ENCODE data around the gene LCT.

LCT gene

DNA sequence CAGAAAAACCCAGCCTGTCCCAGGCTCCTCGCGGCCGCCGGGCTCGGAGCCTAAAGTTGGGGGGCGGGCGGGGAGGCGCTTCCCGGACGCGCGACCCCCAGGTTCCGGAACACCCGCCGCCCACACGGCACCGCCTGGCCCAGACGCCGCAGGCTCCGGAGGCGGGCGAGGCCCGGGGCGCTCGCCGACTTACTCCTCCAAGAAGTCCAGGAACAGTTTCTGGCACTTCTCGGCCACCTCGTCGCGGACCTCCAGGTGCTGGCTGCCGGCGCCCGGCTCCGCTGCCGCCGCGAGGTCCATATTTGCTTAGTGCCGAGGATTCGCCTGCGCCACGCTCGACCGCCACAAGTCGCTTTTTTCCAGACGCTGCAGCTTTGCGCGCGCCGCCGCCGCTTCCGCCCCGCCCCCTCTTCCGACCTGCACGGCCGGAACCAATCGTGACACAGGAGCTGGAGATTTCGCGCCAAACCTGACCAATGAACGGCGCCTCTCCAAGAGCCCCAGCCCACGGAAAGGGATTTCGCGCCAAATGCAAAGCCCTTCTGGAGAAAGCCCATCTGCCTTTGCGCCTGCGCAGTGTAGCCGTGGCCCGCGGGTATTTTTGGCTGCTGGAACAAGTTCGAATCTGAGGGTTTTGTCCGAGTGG lies 39.2 kb upstream of the LCT start, which contains the start of gene MCM6:
TSS of gene MCM6 (minus strand) at position 378 of the 646 bp plus-strand sequence. CDS start at position 300, 78 bp downstream.
- peaks cover 24% of the 10 kb centered on the region for H3K36me3 ChIP-seq (ENCODE audit: low read length)
- H3K9ac ChIP-seq (ENCODE audit: low read length), result peak within 1 kb of the TSS; percentile 90
- H3K27me3 ChIP-seq (ENCODE audit: low read length), result no peaks in the 10 kb centered on the region
- H4K20me1 ChIP-seq (ENCODE audit: low read depth, low read length), result peaks cover 24% of the 10 kb centered on the region
- 0 out of 2 replicates have a peak, but pooled peaks cover 3% of the 10 kb centered on the region for H3F3A ChIP-seq (ENCODE audit: insufficient read depth)
- TF ChIP-seq CTCF (IDR thresholded peaks at IDR 0.05; ENCODE audit: insufficient read depth, low read length, poor library complexity, severe bottlenecking), result no peak
- no peak for TF ChIP-seq EZH2phosphoT487 (conservative IDR thresholded peaks at IDR 0.05; ENCODE audit: low read length)
- H3K9me3 ChIP-seq (ENCODE audit: insufficient read depth, low read length), result no peaks in the 10 kb centered on the region
- peak within 1 kb of the TSS; percentile 36 for H2AFZ ChIP-seq (ENCODE audit: low read depth, low read length, severe bottlenecking)
- peak within 1 kb of the TSS; percentile 93 for H3K4me2 ChIP-seq (ENCODE audit: low read depth, low read length, poor library complexity, severe bottlenecking)
- H3K9me2 ChIP-seq (replicated peaks; ENCODE audit: insufficient read depth, low read length), result no peaks in the 10 kb centered on the region
- H3K27ac ChIP-seq (ENCODE audit: low read depth, low read length), result peak within 1 kb of the TSS; percentile 73
- peaks cover 49% of the 10 kb centered on the region for H3K79me2 ChIP-seq (ENCODE audit: insufficient read depth, low read length)
- peak within 1 kb of the TSS; percentile 83 for H3K4me3 ChIP-seq (ENCODE audit: insufficient read depth, low read length, poor library complexity, severe bottlenecking)

GRCh38 chr2:135875491-135876065 lies 38.6 kb upstream of the LCT start:
- peaks cover 55% of the 10 kb centered on the region for H3K79me2 ChIP-seq (ENCODE audit: insufficient read depth, low read length)
- H3K9me3 ChIP-seq (ENCODE audit: insufficient read depth, low read length), result no peaks in the 10 kb centered on the region
- peaks cover 30% of the 10 kb centered on the region for H3K36me3 ChIP-seq (ENCODE audit: low read length)
- peak overlapping the region; percentile 90 for H3K9ac ChIP-seq (ENCODE audit: low read length)
- peak overlapping the region; percentile 93 for H3K4me2 ChIP-seq (ENCODE audit: low read depth, low read length, poor library complexity, severe bottlenecking)
- TF ChIP-seq CTCF (IDR thresholded peaks at IDR 0.05; ENCODE audit: insufficient read depth, low read length, poor library complexity, severe bottlenecking) (no peak), EZH2phosphoT487 (conservative IDR thresholded peaks at IDR 0.05; ENCODE audit: low read length) (no peak)
- peaks cover 24% of the 10 kb centered on the region for H4K20me1 ChIP-seq (ENCODE audit: low read depth, low read length)
- H3K4me3 ChIP-seq (ENCODE audit: insufficient read depth, low read length, poor library complexity, severe bottlenecking), result peak overlapping the region; percentile 83
- H3K27ac ChIP-seq (ENCODE audit: low read depth, low read length), result peak overlapping the region; percentile 73
- 0 out of 2 replicates have a peak, but pooled peaks cover 3% of the 10 kb centered on the region for H3F3A ChIP-seq (ENCODE audit: insufficient read depth)
- H3K27me3 ChIP-seq (ENCODE audit: low read length), result no peaks in the 10 kb centered on the region
- H2AFZ ChIP-seq (ENCODE audit: low read depth, low read length, severe bottlenecking), result peak overlapping the region; percentile 36
- no peaks in the 10 kb centered on the region for H3K9me2 ChIP-seq (replicated peaks; ENCODE audit: insufficient read depth, low read length)

DNA sequence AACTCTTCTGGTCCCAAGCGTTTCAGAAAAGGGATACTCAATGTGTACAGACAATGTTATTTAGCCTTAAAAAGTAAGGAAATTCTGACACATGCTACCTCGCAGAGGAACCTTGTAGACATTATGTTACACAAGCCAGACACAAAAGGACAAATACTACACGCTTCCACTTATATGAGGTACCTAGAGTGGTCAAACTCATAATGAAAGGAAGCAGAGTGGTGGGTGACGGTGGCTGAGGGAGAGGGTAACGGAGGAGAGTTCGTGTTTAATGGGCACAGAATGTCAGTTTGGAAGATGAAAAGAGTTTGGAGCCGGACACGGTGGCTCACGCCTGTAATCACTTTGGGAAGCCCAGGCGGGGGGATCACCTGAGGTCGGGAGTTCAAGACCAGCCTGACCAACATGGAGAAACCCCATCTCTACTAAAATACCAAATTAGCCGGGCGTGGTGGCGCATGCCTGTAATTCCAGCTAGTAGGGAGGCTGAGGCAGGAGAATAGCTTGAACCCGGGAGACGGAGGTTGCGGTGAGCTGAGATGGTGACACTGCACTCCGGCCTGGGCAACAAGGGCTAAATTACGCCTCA lies 37.9 kb upstream of the LCT start:
- Histone ChIP-seq H3K79me2 (ENCODE audit: insufficient read depth, low read length) (peaks cover 55% of the 10 kb centered on the region), H3F3A (ENCODE audit: insufficient read depth) (peaks cover 7% of the 10 kb centered on the region; the same call in 1 of the 2 replicates), H3K27ac (ENCODE audit: low read depth, low read length) (peak overlapping the region; percentile 30)

More for the DNA sequence above, 37.9 kb upstream of the LCT start:
- no peak overlapping the region for H2AFZ ChIP-seq (ENCODE audit: low read depth, low read length, severe bottlenecking)
- H4K20me1 ChIP-seq (ENCODE audit: low read depth, low read length), result peaks cover 28% of the 10 kb centered on the region
- H3K9me3 ChIP-seq (ENCODE audit: insufficient read depth, low read length), result no peaks in the 10 kb centered on the region
- H3K4me2 ChIP-seq (ENCODE audit: low read depth, low read length, poor library complexity, severe bottlenecking), result peak overlapping the region; percentile 93
- H3K27me3 ChIP-seq (ENCODE audit: low read length), result no peaks in the 10 kb centered on the region
- H3K9me2 ChIP-seq (replicated peaks; ENCODE audit: insufficient read depth, low read length), result no peaks in the 10 kb centered on the region
- H3K36me3 ChIP-seq (ENCODE audit: low read length), result peaks cover 36% of the 10 kb centered on the region
- peak overlapping the region; percentile 90 for H3K9ac ChIP-seq (ENCODE audit: low read length)
- TF ChIP-seq EZH2phosphoT487 (conservative IDR thresholded peaks at IDR 0.05; ENCODE audit: low read length) (no peak), CTCF (IDR thresholded peaks at IDR 0.05; ENCODE audit: insufficient read depth, low read length, poor library complexity, severe bottlenecking) (no peak)
- peak overlapping the region; percentile 83 for H3K4me3 ChIP-seq (ENCODE audit: insufficient read depth, low read length, poor library complexity, severe bottlenecking)

Measured in SU-DHL-6 (cell line).